Measurements from ENCODE around the gene TMEM138. TPM values are rescaled to one million over a fixed set of nuclear protein-coding genes. Genes with fewer than 3 reads are reported as not detected.

The TMEM138 gene
- polyA plus RNA-seq, 1 donor from 2014 or later = 19.6 TPM

DNA sequence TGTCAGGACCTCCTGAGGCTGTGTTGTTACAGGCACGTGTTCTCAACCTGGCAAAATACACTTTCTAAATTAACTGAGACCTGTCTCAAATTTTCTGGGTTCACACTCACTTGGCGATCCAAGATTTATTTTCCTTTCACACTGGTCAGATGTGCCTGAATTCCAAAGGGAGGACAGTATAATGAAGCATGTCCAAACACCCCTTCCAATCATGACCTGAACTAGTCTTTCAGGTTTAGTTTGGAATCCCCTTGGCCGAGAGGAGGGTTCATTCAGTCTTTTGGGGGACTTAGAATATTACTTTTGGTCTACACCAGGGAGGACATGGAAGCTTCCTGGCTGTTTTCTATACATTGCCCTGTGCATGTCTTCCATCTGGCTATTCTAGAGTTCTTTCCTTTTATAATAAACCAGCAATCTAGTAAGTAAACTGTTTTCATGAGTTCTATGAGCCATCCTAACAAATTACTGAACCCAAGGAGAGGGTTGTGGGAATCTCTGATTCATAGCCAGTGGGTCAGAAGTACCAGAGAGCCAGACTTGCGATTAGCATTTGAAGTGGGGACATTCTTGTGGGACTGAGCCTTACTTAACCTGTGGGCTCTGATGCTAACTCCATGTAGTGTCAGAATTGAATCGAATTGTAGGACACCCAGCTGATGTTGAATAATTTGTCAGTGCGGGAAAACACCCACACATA is 15.4 kb downstream of the TMEM138 start:
- TF ChIP-seq EP300 (conservative IDR thresholded peaks at IDR 0.05; ENCODE audit: poor library complexity, severe bottlenecking) = no peak
- no peak for TF ChIP-seq SMC3 (conservative IDR thresholded peaks at IDR 0.05; ENCODE audit: poor library complexity)
- no peak for TF ChIP-seq POLR2AphosphoS5 (IDR thresholded peaks at IDR 0.05)
- TF ChIP-seq, protein P1, sequence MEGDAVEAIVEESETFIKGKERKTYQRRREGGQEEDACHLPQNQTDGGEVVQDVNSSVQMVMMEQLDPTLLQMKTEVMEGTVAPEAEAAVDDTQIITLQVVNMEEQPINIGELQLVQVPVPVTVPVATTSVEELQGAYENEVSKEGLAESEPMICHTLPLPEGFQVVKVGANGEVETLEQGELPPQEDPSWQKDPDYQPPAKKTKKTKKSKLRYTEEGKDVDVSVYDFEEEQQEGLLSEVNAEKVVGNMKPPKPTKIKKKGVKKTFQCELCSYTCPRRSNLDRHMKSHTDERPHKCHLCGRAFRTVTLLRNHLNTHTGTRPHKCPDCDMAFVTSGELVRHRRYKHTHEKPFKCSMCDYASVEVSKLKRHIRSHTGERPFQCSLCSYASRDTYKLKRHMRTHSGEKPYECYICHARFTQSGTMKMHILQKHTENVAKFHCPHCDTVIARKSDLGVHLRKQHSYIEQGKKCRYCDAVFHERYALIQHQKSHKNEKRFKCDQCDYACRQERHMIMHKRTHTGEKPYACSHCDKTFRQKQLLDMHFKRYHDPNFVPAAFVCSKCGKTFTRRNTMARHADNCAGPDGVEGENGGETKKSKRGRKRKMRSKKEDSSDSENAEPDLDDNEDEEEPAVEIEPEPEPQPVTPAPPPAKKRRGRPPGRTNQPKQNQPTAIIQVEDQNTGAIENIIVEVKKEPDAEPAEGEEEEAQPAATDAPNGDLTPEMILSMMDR (IDR thresholded peaks at IDR 0.05; ENCODE audit: poor library complexity, severe bottlenecking) = no peak
- TF ChIP-seq REST (IDR thresholded peaks at IDR 0.05; ENCODE audit: borderline replicate concordance) = no peak
- no peak for TF ChIP-seq MXI1 (conservative IDR thresholded peaks at IDR 0.05; ENCODE audit: poor library complexity, severe bottlenecking)
- TF ChIP-seq TAF1 (IDR thresholded peaks at IDR 0.05; ENCODE audit: low read depth) = no peak
- TF ChIP-seq RAD21 (conservative IDR thresholded peaks at IDR 0.05) = no peak
- TF ChIP-seq EZH2 (IDR thresholded peaks at IDR 0.05; ENCODE audit: borderline replicate concordance, insufficient read depth, low read length, poor library complexity, severe bottlenecking) = no peak

DNA sequence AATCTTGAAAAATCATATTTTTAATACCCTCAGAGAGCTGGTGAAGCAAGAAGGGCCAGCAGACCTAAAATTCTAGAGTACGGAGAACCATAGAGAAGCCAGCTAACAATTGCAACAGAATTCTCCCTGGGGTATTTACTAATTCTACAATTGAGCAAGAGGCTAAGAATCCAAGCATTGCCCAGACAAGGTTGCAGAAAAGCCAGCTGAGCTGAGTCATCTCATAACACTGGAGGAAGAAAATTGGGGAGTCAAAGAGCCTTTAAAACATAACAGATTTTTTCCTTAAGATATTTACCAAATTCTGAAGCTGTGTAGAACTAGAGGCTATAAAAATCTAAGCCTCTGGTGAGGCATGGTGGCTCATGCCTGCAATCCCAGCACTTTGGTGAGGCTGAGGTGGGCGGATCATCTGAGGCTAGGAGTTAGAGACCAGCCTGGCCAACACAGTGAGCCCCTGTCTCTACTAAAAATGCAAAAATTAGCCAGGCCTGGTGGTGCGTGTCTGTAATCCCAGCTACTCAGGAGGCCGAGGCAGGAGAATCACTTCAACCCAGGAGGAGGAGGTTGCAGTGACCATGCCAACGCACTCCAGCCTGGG is 16.6 kb downstream of the TMEM138 start:
- no peaks in the 10 kb centered on the region for H3K27me3 ChIP-seq (ENCODE audit: insufficient read depth, low read depth, low read length)
- H3K27ac ChIP-seq (ENCODE audit: low read length) = no peak overlapping the region
- H3K9ac ChIP-seq (ENCODE audit: low read length) = no peak overlapping the region
- H2AFZ ChIP-seq (ENCODE audit: low read depth, low read length) = no peak overlapping the region
- no peaks in the 10 kb centered on the region for H3K36me3 ChIP-seq (ENCODE audit: insufficient read depth, low read length)
- no peak overlapping the region for H3K4me2 ChIP-seq (ENCODE audit: low read length)
- no peaks in the 10 kb centered on the region for H3K9me2 ChIP-seq (ENCODE audit: insufficient read depth, low read length)
- H3K79me2 ChIP-seq (replicated peaks; ENCODE audit: insufficient read depth, low read length) = no peaks in the 10 kb centered on the region
- H4K20me1 ChIP-seq (ENCODE audit: insufficient read depth) = no peaks in the 10 kb centered on the region
- no peak overlapping the region for H3K4me3 ChIP-seq (ENCODE audit: low read length)
- H3K9me3 ChIP-seq (ENCODE audit: low read length) = no peaks in the 10 kb centered on the region
- TF ChIP-seq MXI1 (conservative IDR thresholded peaks at IDR 0.05; ENCODE audit: poor library complexity, severe bottlenecking) (no peak), POLR2AphosphoS5 (IDR thresholded peaks at IDR 0.05) (no peak), RAD21 (conservative IDR thresholded peaks at IDR 0.05) (no peak), SMC3 (conservative IDR thresholded peaks at IDR 0.05; ENCODE audit: poor library complexity) (no peak), EP300 (conservative IDR thresholded peaks at IDR 0.05; ENCODE audit: poor library complexity, severe bottlenecking) (no peak), EZH2 (IDR thresholded peaks at IDR 0.05; ENCODE audit: borderline replicate concordance, insufficient read depth, low read length, poor library complexity, severe bottlenecking) (no peak), TAF1 (IDR thresholded peaks at IDR 0.05; ENCODE audit: low read depth) (no peak), REST (IDR thresholded peaks at IDR 0.05; ENCODE audit: borderline replicate concordance) (no peak)
- TF ChIP-seq, protein P1 (IDR thresholded peaks at IDR 0.05; ENCODE audit: poor library complexity, severe bottlenecking) = no peak
- no peaks in the 10 kb centered on the region for H3F3A ChIP-seq (ENCODE audit: insufficient read depth, low read length, poor library complexity, severe bottlenecking)

More for the DNA sequence above, 15.4 kb downstream of the TMEM138 start:
- H3K4me2 ChIP-seq (ENCODE audit: low read length) = no peak overlapping the region
- no peak overlapping the region for H3K27ac ChIP-seq (ENCODE audit: low read length)
- H3K9ac ChIP-seq (ENCODE audit: low read length) = no peak overlapping the region
- H3K9me2 ChIP-seq (ENCODE audit: insufficient read depth, low read length) = no peaks in the 10 kb centered on the region
- no peaks in the 10 kb centered on the region for H3K36me3 ChIP-seq (ENCODE audit: insufficient read depth, low read length)
- H3K9me3 ChIP-seq (ENCODE audit: low read length) = no peaks in the 10 kb centered on the region
- H3K4me3 ChIP-seq (ENCODE audit: low read length) = no peak overlapping the region
- H3F3A ChIP-seq (ENCODE audit: insufficient read depth, low read length, poor library complexity, severe bottlenecking) = no peaks in the 10 kb centered on the region
- H3K79me2 ChIP-seq (replicated peaks; ENCODE audit: insufficient read depth, low read length) = no peaks in the 10 kb centered on the region
- H3K27me3 ChIP-seq (ENCODE audit: insufficient read depth, low read depth, low read length) = no peaks in the 10 kb centered on the region
- H4K20me1 ChIP-seq (ENCODE audit: insufficient read depth) = no peaks in the 10 kb centered on the region
- no peak overlapping the region for H2AFZ ChIP-seq (ENCODE audit: low read depth, low read length)
